ENCODE results near the gene EIF4E3.

Gene EIF4E3

GRCh38 chr3:71726146-71726545 lies 944 bp upstream of the EIF4E3 start:
- TF ChIP-seq TOX (CRISPR knock-in tag; IDR thresholded peaks at IDR 0.05; ENCODE audit: borderline replicate concordance), result no peak
- TF ChIP-seq PPARA (CRISPR knock-in tag; IDR thresholded peaks at IDR 0.05; ENCODE audit: borderline replicate concordance), result no peak
- no peak for TF ChIP-seq RARB (CRISPR knock-in tag; IDR thresholded peaks at IDR 0.05)
- TF ChIP-seq, protein P1, sequence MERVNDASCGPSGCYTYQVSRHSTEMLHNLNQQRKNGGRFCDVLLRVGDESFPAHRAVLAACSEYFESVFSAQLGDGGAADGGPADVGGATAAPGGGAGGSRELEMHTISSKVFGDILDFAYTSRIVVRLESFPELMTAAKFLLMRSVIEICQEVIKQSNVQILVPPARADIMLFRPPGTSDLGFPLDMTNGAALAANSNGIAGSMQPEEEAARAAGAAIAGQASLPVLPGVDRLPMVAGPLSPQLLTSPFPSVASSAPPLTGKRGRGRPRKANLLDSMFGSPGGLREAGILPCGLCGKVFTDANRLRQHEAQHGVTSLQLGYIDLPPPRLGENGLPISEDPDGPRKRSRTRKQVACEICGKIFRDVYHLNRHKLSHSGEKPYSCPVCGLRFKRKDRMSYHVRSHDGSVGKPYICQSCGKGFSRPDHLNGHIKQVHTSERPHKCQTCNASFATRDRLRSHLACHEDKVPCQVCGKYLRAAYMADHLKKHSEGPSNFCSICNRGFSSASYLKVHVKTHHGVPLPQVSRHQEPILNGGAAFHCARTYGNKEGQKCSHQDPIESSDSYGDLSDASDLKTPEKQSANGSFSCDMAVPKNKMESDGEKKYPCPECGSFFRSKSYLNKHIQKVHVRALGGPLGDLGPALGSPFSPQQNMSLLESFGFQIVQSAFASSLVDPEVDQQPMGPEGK (CRISPR knock-in tag; IDR thresholded peaks at IDR 0.05; ENCODE audit: borderline replicate concordance), result no peak
- TF ChIP-seq, protein P2, sequence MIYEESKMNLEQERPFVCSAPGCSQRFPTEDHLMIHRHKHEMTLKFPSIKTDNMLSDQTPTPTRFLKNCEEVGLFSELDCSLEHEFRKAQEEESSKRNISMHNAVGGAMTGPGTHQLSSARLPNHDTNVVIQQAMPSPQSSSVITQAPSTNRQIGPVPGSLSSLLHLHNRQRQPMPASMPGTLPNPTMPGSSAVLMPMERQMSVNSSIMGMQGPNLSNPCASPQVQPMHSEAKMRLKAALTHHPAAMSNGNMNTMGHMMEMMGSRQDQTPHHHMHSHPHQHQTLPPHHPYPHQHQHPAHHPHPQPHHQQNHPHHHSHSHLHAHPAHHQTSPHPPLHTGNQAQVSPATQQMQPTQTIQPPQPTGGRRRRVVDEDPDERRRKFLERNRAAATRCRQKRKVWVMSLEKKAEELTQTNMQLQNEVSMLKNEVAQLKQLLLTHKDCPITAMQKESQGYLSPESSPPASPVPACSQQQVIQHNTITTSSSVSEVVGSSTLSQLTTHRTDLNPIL (CRISPR knock-in tag; IDR thresholded peaks at IDR 0.05; ENCODE audit: low read depth), result no peak
- no peak for TF ChIP-seq ZNF565 (CRISPR knock-in tag; conservative IDR thresholded peaks at IDR 0.05; ENCODE audit: low read depth)
- no peak for TF ChIP-seq GLIS3 (CRISPR knock-in tag; IDR thresholded peaks at IDR 0.05)
- TF ChIP-seq POU6F1 (CRISPR knock-in tag; IDR thresholded peaks at IDR 0.05; ENCODE audit: borderline replicate concordance, low read depth), result no peak
- TF ChIP-seq ARNTL (CRISPR knock-in tag; IDR thresholded peaks at IDR 0.05; ENCODE audit: borderline replicate concordance, low read depth), result no peak
- no peak for TF ChIP-seq ZNF8 (CRISPR knock-in tag; IDR thresholded peaks at IDR 0.05)
- no peak for TF ChIP-seq ZNF70 (CRISPR knock-in tag; IDR thresholded peaks at IDR 0.05)
- no peak for TF ChIP-seq ESRRG (CRISPR knock-in tag; IDR thresholded peaks at IDR 0.05)
- TF ChIP-seq, protein P3, sequence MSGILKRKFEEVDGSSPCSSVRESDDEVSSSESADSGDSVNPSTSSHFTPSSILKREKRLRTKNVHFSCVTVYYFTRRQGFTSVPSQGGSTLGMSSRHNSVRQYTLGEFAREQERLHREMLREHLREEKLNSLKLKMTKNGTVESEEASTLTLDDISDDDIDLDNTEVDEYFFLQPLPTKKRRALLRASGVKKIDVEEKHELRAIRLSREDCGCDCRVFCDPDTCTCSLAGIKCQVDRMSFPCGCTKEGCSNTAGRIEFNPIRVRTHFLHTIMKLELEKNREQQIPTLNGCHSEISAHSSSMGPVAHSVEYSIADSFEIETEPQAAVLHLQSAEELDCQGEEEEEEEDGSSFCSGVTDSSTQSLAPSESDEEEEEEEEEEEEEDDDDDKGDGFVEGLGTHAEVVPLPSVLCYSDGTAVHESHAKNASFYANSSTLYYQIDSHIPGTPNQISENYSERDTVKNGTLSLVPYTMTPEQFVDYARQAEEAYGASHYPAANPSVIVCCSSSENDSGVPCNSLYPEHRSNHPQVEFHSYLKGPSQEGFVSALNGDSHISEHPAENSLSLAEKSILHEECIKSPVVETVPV (CRISPR knock-in tag; IDR thresholded peaks at IDR 0.05), result no peak
- TF ChIP-seq ISL1 (CRISPR knock-in tag; IDR thresholded peaks at IDR 0.05), result no peak
- TF ChIP-seq OSR1 (CRISPR knock-in tag; IDR thresholded peaks at IDR 0.05), result no peak
- TF ChIP-seq ZFP3 (CRISPR knock-in tag; IDR thresholded peaks at IDR 0.05), result no peak
- TF ChIP-seq BACH2 (CRISPR knock-in tag; IDR thresholded peaks at IDR 0.05; ENCODE audit: borderline replicate concordance), result no peak
- no peak for TF ChIP-seq TCF4 (CRISPR knock-in tag; IDR thresholded peaks at IDR 0.05; ENCODE audit: borderline replicate concordance)
- TF ChIP-seq ZFP30 (CRISPR knock-in tag; IDR thresholded peaks at IDR 0.05), result no peak
- no peak for TF ChIP-seq CSDC2 (CRISPR knock-in tag; IDR thresholded peaks at IDR 0.05)
- no peak for ATAC-seq

DNA sequence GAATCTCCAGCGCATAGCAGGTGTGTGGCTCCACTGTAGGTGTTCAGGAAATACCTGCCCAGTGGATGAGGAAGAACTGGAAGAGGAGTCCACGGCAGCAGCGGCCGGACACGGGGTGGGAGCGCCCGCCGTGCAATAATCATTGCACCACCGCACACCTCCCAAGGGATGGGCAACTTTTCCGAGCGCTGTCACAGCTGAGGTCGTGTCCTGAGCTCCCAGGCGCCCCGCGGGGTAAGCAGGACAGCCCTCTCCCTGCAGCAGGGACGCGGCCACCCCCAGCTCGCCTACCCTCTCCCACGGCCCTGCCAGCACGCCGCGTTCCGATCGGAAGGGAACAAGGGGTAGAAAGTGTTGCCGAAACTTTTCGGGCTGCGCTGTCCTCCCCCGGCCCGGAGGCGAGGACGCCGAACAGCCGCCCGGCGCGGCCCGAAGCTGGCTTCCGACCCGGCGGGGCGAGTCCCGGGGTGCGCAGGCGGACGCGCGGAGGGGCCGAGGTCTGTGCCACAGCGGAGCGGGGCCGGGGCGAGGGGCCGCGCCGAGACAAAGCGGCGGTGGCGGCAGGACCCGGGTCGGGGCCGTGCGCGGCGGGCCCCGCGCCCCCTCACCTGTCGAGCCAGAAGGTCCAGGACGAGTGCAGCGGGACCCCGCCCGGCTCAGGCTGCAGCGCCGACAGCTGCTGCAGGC lies 475 bp downstream of the EIF4E3 start:
- TF ChIP-seq SNAI2 (CRISPR knock-in tag; IDR thresholded peaks at IDR 0.05), result no peak
- no peak for TF ChIP-seq ZNF8 (CRISPR knock-in tag; IDR thresholded peaks at IDR 0.05)

GRCh38 chr3:71724171-71724453 lies 1.1 kb downstream of the EIF4E3 start:
- no peak for ATAC-seq
- TF ChIP-seq GLIS3 (CRISPR knock-in tag; IDR thresholded peaks at IDR 0.05), result no peak
- no peak for TF ChIP-seq CSDC2 (CRISPR knock-in tag; IDR thresholded peaks at IDR 0.05)
- no peak for TF ChIP-seq ZNF8 (CRISPR knock-in tag; IDR thresholded peaks at IDR 0.05)

More for the DNA sequence above, 475 bp downstream of the EIF4E3 start:
- peak; percentile 73 for ATAC-seq

GRCh38 chr3:71723452-71724170 lies 1.6 kb downstream of the EIF4E3 start:
- no peak for ATAC-seq

GRCh38 chr3:71722693-71723092 lies 2.5 kb downstream of the EIF4E3 start:
- no peak for ATAC-seq
- TF ChIP-seq POU6F1 (CRISPR knock-in tag; IDR thresholded peaks at IDR 0.05; ENCODE audit: borderline replicate concordance, low read depth), result no peak
- no peak for TF ChIP-seq BACH2 (CRISPR knock-in tag; IDR thresholded peaks at IDR 0.05; ENCODE audit: borderline replicate concordance)
- TF ChIP-seq, protein P2 (CRISPR knock-in tag; IDR thresholded peaks at IDR 0.05; ENCODE audit: low read depth), result no peak
- TF ChIP-seq, protein P4, sequence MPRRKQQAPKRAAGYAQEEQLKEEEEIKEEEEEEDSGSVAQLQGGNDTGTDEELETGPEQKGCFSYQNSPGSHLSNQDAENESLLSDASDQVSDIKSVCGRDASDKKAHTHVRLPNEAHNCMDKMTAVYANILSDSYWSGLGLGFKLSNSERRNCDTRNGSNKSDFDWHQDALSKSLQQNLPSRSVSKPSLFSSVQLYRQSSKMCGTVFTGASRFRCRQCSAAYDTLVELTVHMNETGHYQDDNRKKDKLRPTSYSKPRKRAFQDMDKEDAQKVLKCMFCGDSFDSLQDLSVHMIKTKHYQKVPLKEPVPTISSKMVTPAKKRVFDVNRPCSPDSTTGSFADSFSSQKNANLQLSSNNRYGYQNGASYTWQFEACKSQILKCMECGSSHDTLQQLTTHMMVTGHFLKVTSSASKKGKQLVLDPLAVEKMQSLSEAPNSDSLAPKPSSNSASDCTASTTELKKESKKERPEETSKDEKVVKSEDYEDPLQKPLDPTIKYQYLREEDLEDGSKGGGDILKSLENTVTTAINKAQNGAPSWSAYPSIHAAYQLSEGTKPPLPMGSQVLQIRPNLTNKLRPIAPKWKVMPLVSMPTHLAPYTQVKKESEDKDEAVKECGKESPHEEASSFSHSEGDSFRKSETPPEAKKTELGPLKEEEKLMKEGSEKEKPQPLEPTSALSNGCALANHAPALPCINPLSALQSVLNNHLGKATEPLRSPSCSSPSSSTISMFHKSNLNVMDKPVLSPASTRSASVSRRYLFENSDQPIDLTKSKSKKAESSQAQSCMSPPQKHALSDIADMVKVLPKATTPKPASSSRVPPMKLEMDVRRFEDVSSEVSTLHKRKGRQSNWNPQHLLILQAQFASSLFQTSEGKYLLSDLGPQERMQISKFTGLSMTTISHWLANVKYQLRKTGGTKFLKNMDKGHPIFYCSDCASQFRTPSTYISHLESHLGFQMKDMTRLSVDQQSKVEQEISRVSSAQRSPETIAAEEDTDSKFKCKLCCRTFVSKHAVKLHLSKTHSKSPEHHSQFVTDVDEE (CRISPR knock-in tag; IDR thresholded peaks at IDR 0.05), result no peak
- no peak for TF ChIP-seq ZNF70 (CRISPR knock-in tag; IDR thresholded peaks at IDR 0.05)

More at GRCh38 chr3:71723452-71724170, 1.6 kb downstream of the EIF4E3 start:
- TF ChIP-seq ZC3H10 (CRISPR knock-in tag; IDR thresholded peaks at IDR 0.05), result no peak
